OCI-LY7 (cell line): Measurements from ENCODE around the gene NFATC4.

Experiments
- EZH2phosphoT487 ChIP-seq: fragments of 200-600 bp; sonication (generic); IDR thresholded peaks from 2 replicates; pipeline ENCODE4 v1.6.1; 2018; ENCODE audit warnings: low read depth, borderline replicate concordance, mild to moderate bottlenecking, mixed run types, antibody characterized with exemption, low read length, moderate library complexity, mixed read lengths
- TF ChIP-seq, protein P1 (sequence below): fragments of 200-600 bp; sonication (generic); conservative IDR thresholded peaks from 2 replicates; pipeline ENCODE4 v1.5.1; 2014; ENCODE audit warnings: mild to moderate bottlenecking, antibody characterized with exemption, low read length, moderate library complexity, mixed read lengths

DNA sequence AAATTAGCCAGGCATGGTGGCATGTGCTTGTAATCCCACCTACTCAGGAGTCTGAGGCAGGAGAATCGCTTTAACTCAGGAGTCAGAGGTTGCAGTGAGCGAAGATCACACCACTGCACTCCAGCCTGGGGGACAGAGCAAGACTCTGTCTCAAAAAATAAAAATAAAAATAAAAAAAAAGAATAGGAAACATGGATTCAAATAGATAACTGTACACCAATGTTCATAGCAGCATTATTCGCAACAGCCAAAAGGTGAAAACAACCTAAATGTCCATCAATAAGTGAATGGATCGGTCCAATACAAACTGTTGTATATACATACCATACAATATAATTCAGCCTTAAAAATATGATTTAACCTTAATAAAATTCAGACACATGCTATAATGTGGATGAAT lies 25.1 kb upstream of the NFATC4 start:
- TF ChIP-seq, protein P1, sequence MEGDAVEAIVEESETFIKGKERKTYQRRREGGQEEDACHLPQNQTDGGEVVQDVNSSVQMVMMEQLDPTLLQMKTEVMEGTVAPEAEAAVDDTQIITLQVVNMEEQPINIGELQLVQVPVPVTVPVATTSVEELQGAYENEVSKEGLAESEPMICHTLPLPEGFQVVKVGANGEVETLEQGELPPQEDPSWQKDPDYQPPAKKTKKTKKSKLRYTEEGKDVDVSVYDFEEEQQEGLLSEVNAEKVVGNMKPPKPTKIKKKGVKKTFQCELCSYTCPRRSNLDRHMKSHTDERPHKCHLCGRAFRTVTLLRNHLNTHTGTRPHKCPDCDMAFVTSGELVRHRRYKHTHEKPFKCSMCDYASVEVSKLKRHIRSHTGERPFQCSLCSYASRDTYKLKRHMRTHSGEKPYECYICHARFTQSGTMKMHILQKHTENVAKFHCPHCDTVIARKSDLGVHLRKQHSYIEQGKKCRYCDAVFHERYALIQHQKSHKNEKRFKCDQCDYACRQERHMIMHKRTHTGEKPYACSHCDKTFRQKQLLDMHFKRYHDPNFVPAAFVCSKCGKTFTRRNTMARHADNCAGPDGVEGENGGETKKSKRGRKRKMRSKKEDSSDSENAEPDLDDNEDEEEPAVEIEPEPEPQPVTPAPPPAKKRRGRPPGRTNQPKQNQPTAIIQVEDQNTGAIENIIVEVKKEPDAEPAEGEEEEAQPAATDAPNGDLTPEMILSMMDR = no peak
- no peak for TF ChIP-seq EZH2phosphoT487
